OCI-LY3 (cell line): ENCODE measurements around the gene UBE2U.

Experiments used
- H2AFZ ChIP-seq: fragments of 200-600, 300-600 bp; shearing (Covaris generic); 2 replicates; pipeline ENCODE4 v1.6.0; 2014; ENCODE audit warnings: antibody characterized with exemption, low read depth, low read length
- H3K27ac ChIP-seq: fragments of 200-600, 300-600 bp; sonication (generic); 2 replicates; pipeline ENCODE4 v1.5.1; 2014; ENCODE audit warnings: mild to moderate bottlenecking, low read length, moderate library complexity, mixed read lengths
- H3K27me3 ChIP-seq: fragments of 200-600, 300-600 bp; sonication (generic); 2 replicates; pipeline ENCODE4 v1.6.1; 2014; ENCODE audit warnings: low read depth, low read length, mixed read lengths
- H3K36me3 ChIP-seq: fragments of 200-600, 300-600 bp; sonication (generic); replicated peaks from 2 replicates; pipeline ENCODE3; 2014; ENCODE audit warnings: low read depth, low read length, mixed read lengths
- H3K4me1 ChIP-seq: fragments of 300-600, 200-600 bp; sonication (generic); 2 replicates; pipeline ENCODE4 v1.6.1; 2014; ENCODE audit warnings: low read length, mixed read lengths
- H3K4me2 ChIP-seq: fragments of 200-600, 300-600 bp; sonication (generic); 2 replicates; pipeline ENCODE4 v1.6.1; 2014; ENCODE audit warnings: low read length, mixed read lengths
- H3K4me3 ChIP-seq: fragments of 300-600, 200-600 bp; sonication (generic); 2 replicates; pipeline ENCODE4 v1.5.1; 2014; ENCODE audit warnings: antibody characterized with exemption, mild to moderate bottlenecking, low read length, moderate library complexity
- H3K79me2 ChIP-seq: fragments of 300-600, 200-600 bp; shearing (Covaris generic); 2 replicates; pipeline ENCODE4 v1.6.1; 2014; ENCODE audit warnings: mild to moderate bottlenecking, low read length, mixed read lengths
- H3K9ac ChIP-seq: fragments of 300-600, 200-600 bp; shearing (Covaris generic); 2 replicates; pipeline ENCODE4 v1.6.0; 2014; ENCODE audit warnings: mild to moderate bottlenecking, low read length, moderate library complexity
- H3K9me3 ChIP-seq: fragments of 200-600, 300-600 bp; shearing (Covaris generic); 2 replicates; pipeline ENCODE4 v1.6.1; 2014; ENCODE audit warnings: low read length, mixed read lengths; ENCODE audit not compliant: insufficient read depth
- H4K20me1 ChIP-seq: fragments of 200-600, 300-600 bp; sonication (generic); 2 replicates; pipeline ENCODE4 v1.6.1; 2016; ENCODE audit warnings: low read length, mixed read lengths; ENCODE audit not compliant: insufficient read depth
- CTCF ChIP-seq: fragments of 200-600, 300-600 bp; sonication (generic); IDR thresholded peaks from 2 replicates; pipeline ENCODE4 v1.5.1; 2014; ENCODE audit warnings: antibody characterized with exemption, low read length, low read depth
- EZH2phosphoT487 ChIP-seq: fragments of 200-600 bp; shearing (Covaris generic); IDR thresholded peaks from 2 replicates; pipeline ENCODE4 v1.6.1; 2018; ENCODE audit warnings: antibody characterized with exemption, mixed run types, low read depth

The UBE2U gene

GRCh38 chr1:64182207-64182606 is 21.2 kb upstream of the UBE2U start:
- no peak overlapping the region for H3K4me2 ChIP-seq
- H3K79me2 ChIP-seq = no peaks in the 10 kb centered on the region
- H3K4me3 ChIP-seq = no peak overlapping the region
- H3K36me3 ChIP-seq = no peaks in the 10 kb centered on the region
- TF ChIP-seq EZH2phosphoT487 (no peak), CTCF (no peak)
- H4K20me1 ChIP-seq = no peaks in the 10 kb centered on the region
- no peaks in the 10 kb centered on the region for H3K27me3 ChIP-seq
- H3K9ac ChIP-seq = no peak overlapping the region
- H3K9me3 ChIP-seq = no peaks in the 10 kb centered on the region
- peaks cover 6% of the 10 kb centered on the region for H3K4me1 ChIP-seq
- no peak overlapping the region for H3K27ac ChIP-seq
- no peak overlapping the region for H2AFZ ChIP-seq

- Histone ChIP-seq H3K4me1 (peaks cover 6% of the 10 kb centered on the region), H3K27ac (no peak overlapping the region), H3K36me3 (no peaks in the 10 kb centered on the region), H3K79me2 (no peaks in the 10 kb centered on the region), H3K4me2 (no peak overlapping the region), H2AFZ (no peak overlapping the region), H3K4me3 (no peak overlapping the region), H3K27me3 (no peaks in the 10 kb centered on the region), H3K9ac (no peak overlapping the region), H3K9me3 (no peaks in the 10 kb centered on the region), H4K20me1 (no peaks in the 10 kb centered on the region)
- TF ChIP-seq CTCF (no peak), EZH2phosphoT487 (no peak)
These were observed 19.9 kb upstream of the UBE2U start for GRCh38 chr1:64183395-64184002.

GRCh38 chr1:64184003-64184440 is 19.4 kb upstream of the UBE2U start:
- no peak overlapping the region for H2AFZ ChIP-seq
- no peak for TF ChIP-seq EZH2phosphoT487
- TF ChIP-seq CTCF = no peak
- no peaks in the 10 kb centered on the region for H3K27me3 ChIP-seq
- no peaks in the 10 kb centered on the region for H4K20me1 ChIP-seq
- H3K4me3 ChIP-seq = no peak overlapping the region
- no peaks in the 10 kb centered on the region for H3K36me3 ChIP-seq
- no peaks in the 10 kb centered on the region for H3K79me2 ChIP-seq
- H3K27ac ChIP-seq = no peak overlapping the region
- no peak overlapping the region for H3K9ac ChIP-seq
- H3K9me3 ChIP-seq = no peaks in the 10 kb centered on the region
- H3K4me2 ChIP-seq = no peak overlapping the region
- peaks cover 6% of the 10 kb centered on the region for H3K4me1 ChIP-seq

DNA sequence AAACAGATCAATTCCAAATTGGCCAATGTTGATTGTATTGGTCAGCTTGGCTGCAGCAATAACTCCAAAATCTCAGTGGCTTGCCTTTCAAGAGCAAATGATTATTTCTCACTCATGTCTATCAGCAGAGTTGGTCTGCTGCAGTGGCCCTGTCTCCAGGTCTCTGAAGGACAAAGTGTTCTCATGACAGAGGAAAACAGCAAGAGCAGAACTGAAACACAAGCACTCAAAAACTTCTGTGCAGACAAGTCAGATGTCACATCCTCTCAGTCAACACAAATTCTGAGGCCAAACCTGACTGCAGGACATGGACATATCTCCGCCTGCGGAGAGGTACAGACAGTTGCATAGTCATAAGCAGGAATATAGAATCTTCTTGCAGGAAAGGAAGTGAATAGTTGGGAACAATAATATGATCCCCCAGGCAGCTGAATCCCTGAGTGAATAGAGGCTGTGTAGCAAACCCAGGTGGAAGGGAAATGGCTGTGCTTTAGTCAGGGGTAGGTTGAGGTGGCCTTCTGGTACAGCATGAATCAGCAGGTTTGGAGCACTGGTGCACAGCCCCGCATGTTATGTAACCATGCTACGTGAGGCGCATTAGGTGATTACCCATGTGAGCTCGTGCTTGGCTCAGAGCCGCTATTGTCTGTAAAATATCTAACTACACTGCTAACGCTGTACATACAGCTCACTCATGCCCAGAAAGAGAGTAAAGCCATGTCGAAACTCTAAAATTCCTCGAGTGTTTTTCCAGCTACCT is 17.1 kb upstream of the UBE2U start:
- Histone ChIP-seq H3K36me3 (no peaks in the 10 kb centered on the region), H4K20me1 (no peaks in the 10 kb centered on the region), H3K27me3 (no peaks in the 10 kb centered on the region), H3K4me2 (no peak overlapping the region), H2AFZ (no peak overlapping the region), H3K79me2 (no peaks in the 10 kb centered on the region), H3K9me3 (no peaks in the 10 kb centered on the region), H3K4me1 (peaks cover 6% of the 10 kb centered on the region), H3K4me3 (no peak overlapping the region), H3K27ac (no peak overlapping the region), H3K9ac (no peak overlapping the region)
- TF ChIP-seq EZH2phosphoT487 = no peak
- no peak for TF ChIP-seq CTCF
